GM23338 (cell line): Measurements from ENCODE around the gene PRR14L. TPM values are rescaled to one million over a fixed set of nuclear protein-coding genes. Genes with fewer than 3 reads are reported as not detected.

Experiments
- ATAC-seq: fragments of 200-7000 bp; cut with Tn5 transposase; 3 replicates; pipeline ENCODE4 v1.9.1; 2020
- DNase-seq: peaks from one replicate; pipeline ENCODE4 v3.0.0-alpha.2; 2015; ENCODE audit warnings: low spot score
- H2AFZ ChIP-seq: fragments of 200-600 bp; sonication (generic); 2 replicates; pipeline ENCODE4 v1.8.0; 2016; ENCODE audit warnings: antibody characterized with exemption, mild to moderate bottlenecking, moderate library complexity
- H3F3A ChIP-seq: fragments of 200-600 bp; sonication (generic); replicated peaks from 2 replicates; pipeline ENCODE4 v1.8.0; 2017; ENCODE audit warnings: antibody characterized with exemption, mixed run types, low read depth
- H3K27ac ChIP-seq: fragments of 200-600 bp; sonication (generic); 2 replicates; pipeline ENCODE4 v1.6.1; 2016; ENCODE audit warnings: low read depth
- H3K27me3 ChIP-seq: fragments of 200-600 bp; sonication (generic); 2 replicates; pipeline ENCODE4 v1.8.0; 2016; ENCODE audit warnings: mild to moderate bottlenecking, mixed run types, moderate library complexity; ENCODE audit not compliant: insufficient read depth
- H3K36me3 ChIP-seq: fragments of 200-600 bp; sonication (generic); 2 replicates; pipeline ENCODE4 v1.8.0; 2016; ENCODE audit warnings: mild to moderate bottlenecking; ENCODE audit not compliant: insufficient read depth
- H3K4me1 ChIP-seq: fragments of 200-600 bp; sonication (generic); 2 replicates; pipeline ENCODE4 v1.8.0; 2016; ENCODE audit warnings: mild to moderate bottlenecking, moderate library complexity; ENCODE audit not compliant: insufficient read depth
- H3K4me2 ChIP-seq: fragments of 200-600 bp; sonication (generic); 2 replicates; pipeline ENCODE4 v1.7.1; 2017; ENCODE audit warnings: mixed run types
- H3K4me3 ChIP-seq: fragments of 200-600 bp; sonication (generic); 2 replicates; pipeline ENCODE4 v1.6.1; 2016; ENCODE audit warnings: mixed run types
- H3K79me2 ChIP-seq: fragments of 200-600 bp; sonication (generic); replicated peaks from 2 replicates; pipeline ENCODE4 v1.8.0; 2017; ENCODE audit warnings: mild to moderate bottlenecking; ENCODE audit not compliant: insufficient read depth
- H3K9me2 ChIP-seq: fragments of 200-600 bp; sonication (generic); 2 replicates; pipeline ENCODE4 v1.8.0; 2017; ENCODE audit not compliant: insufficient read depth
- H4K20me1 ChIP-seq: fragments of 200-600 bp; sonication (generic); replicated peaks from 2 replicates; pipeline ENCODE4 v1.8.0; 2017; ENCODE audit warnings: mild to moderate bottlenecking; ENCODE audit not compliant: insufficient read depth
- H3K27ac Mint-ChIP-seq: 2 replicates; pipeline ENCODE4 v1.8.0; 2020; ENCODE audit warnings: inconsistent platforms, mild to moderate bottlenecking, moderate library complexity, mixed read lengths
- H3K27me3 Mint-ChIP-seq: 3 replicates; pipeline ENCODE4 v1.8.0; 2022; ENCODE audit warnings: low read depth, mild to moderate bottlenecking, moderate library complexity, mixed read lengths, inconsistent platforms; ENCODE audit not compliant: insufficient read depth, poor library complexity
- H3K36me3 Mint-ChIP-seq: 3 replicates; pipeline ENCODE4 v1.8.0; 2021; ENCODE audit warnings: low read depth, mild to moderate bottlenecking, inconsistent platforms, moderate library complexity, mixed read lengths
- H3K4me1 Mint-ChIP-seq: 3 replicates; pipeline ENCODE4 v1.8.0; 2020; ENCODE audit warnings: mild to moderate bottlenecking, inconsistent platforms, mixed read lengths
- H3K4me3 Mint-ChIP-seq: 3 replicates; pipeline ENCODE4 v1.8.0; 2021; ENCODE audit warnings: moderate library complexity, mild to moderate bottlenecking, inconsistent platforms, mixed read lengths
- H3K9me3 Mint-ChIP-seq: 3 replicates; pipeline ENCODE4 v1.8.0; 2020; ENCODE audit warnings: moderate library complexity, mild to moderate bottlenecking, inconsistent platforms, mixed read lengths
- CREB1 ChIP-seq: fragments of 250-450 bp; sonication (Bioruptor Pico); IDR thresholded peaks from 2 replicates; pipeline ENCODE4 v1.5.0; 2020; ENCODE audit warnings: low read depth, mild to moderate bottlenecking, moderate library complexity
- CTCF ChIP-seq, 2 experiments: fragments of 200-600 bp in 1 of 2; sonication (generic) in 1 of 2; conservative IDR thresholded peaks; 2 replicates each; pipeline versions ENCODE4 v1.5.1 to v1.6.1; 2016 to 2017; ENCODE audit warnings: antibody characterized with exemption in 2 of 2, low read depth in 2 of 2, mild to moderate bottlenecking in 2 of 2, moderate library complexity in 1 of 2
- ETS1 ChIP-seq: IDR thresholded peaks from 2 replicates; pipeline ENCODE4 v1.6.1; 2016; ENCODE audit warnings: antibody characterized with exemption
- EZH2 ChIP-seq: fragments of 200-600 bp; sonication (generic); IDR thresholded peaks from one replicate; pipeline ENCODE4 v1.8.0; 2017; ENCODE audit warnings: antibody characterized with exemption, mild to moderate bottlenecking, low read depth; ENCODE audit not compliant: unreplicated experiment
- EZH2phosphoT487 ChIP-seq: fragments of 200-600 bp; sonication (generic); IDR thresholded peaks from one replicate; pipeline ENCODE4 v1.8.1; 2018; ENCODE audit warnings: antibody characterized with exemption; ENCODE audit not compliant: unreplicated experiment
- JUNB ChIP-seq: IDR thresholded peaks from one replicate; pipeline ENCODE4 v1.6.1; 2016; ENCODE audit warnings: antibody characterized with exemption; ENCODE audit not compliant: unreplicated experiment
- NANOG ChIP-seq: IDR thresholded peaks from 2 replicates; pipeline ENCODE4 v1.6.1; 2016; ENCODE audit warnings: antibody characterized with exemption, borderline replicate concordance
- POLR2AphosphoS5 ChIP-seq: IDR thresholded peaks from 2 replicates; pipeline ENCODE4 v1.6.1; 2016; ENCODE audit warnings: antibody characterized with exemption, low read depth
- REST ChIP-seq: IDR thresholded peaks from one replicate; pipeline ENCODE4 v1.6.1; 2018; ENCODE audit warnings: antibody characterized with exemption; ENCODE audit not compliant: unreplicated experiment
- STAT1 ChIP-seq: IDR thresholded peaks from one replicate; pipeline ENCODE4 v1.6.1; 2016; ENCODE audit warnings: antibody characterized with exemption; ENCODE audit not compliant: unreplicated experiment
- ZNF114 ChIP-seq: fragments of 250-450 bp; sonication (Bioruptor Pico); IDR thresholded peaks from 2 replicates; pipeline ENCODE4 v1.5.0; 2020; ENCODE audit warnings: mild to moderate bottlenecking, moderate library complexity
- ZNF331 ChIP-seq: fragments of 250-450 bp; sonication (Bioruptor Pico); IDR thresholded peaks from 2 replicates; pipeline ENCODE4 v1.5.0; 2020; ENCODE audit warnings: low read depth, mild to moderate bottlenecking, moderate library complexity
- ZNF462 ChIP-seq: fragments of 250-450 bp; sonication (Bioruptor Pico); IDR thresholded peaks from 2 replicates; pipeline ENCODE4 v1.5.0; 2020; ENCODE audit warnings: mild to moderate bottlenecking, moderate library complexity
- long read RNA-seq: library from polyadenylated mRNA; unstranded; transcript quantifications from one replicate; pipeline ENCODE4 v2.0.0, GENCODE V29; 2020; ENCODE audit not compliant: unreplicated experiment
- polyA plus RNA-seq: library from polyadenylated mRNA; unstranded; fragments of >200 nt; fragmentation: Nextera tagmentation; extraction: Ambion mirVana; gene quantifications from 2 replicates; pipeline ENCODE4 v1.2.1, GENCODE V29; 2016
- total RNA-seq: library from RNA; depleted of rRNA; stranded (reverse); fragments of >200 nt; shearing (Covaris generic); gene quantifications from 2 replicates; pipeline ENCODE4 v1.2.3, GENCODE V29; 2014; rRNA removed

Gene PRR14L
- total RNA-seq: 43.4 and 54.0 TPM in 2 replicates
- polyA plus RNA-seq: 44.3 and 46.3 TPM in 2 replicates
- long read RNA-seq, partial matches to known transcripts: 13 of 19 reads
- long read RNA-seq, other reads (novel, unspliced or antisense): 5 of 19 reads

GRCh38 chr22:31749636-31750364 is at the start of gene PRR14L:
TSS of gene PRR14L (minus strand) at chr22:31750132. CDS start at chr22:31738860, 11,272 bp downstream.
- H3K27me3 ChIP-seq: no peaks in the 10 kb centered on the region
- H3K79me2 ChIP-seq: peaks cover 55% of the 10 kb centered on the region
- Mint-ChIP-seq H3K27me3 (peaks cover 6% of the 10 kb centered on the region), H3K27ac (peak within 1 kb of the TSS; percentile 97), H3K9me3 (no peaks in the 10 kb centered on the region), H3K36me3 (peaks cover 16% of the 10 kb centered on the region), H3K4me3 (peak within 1 kb of the TSS; percentile 88), H3K4me1 (peaks cover 36% of the 10 kb centered on the region)
- H3K9me2 ChIP-seq: no peaks in the 10 kb centered on the region
- peaks cover 23% of the 10 kb centered on the region for H3F3A ChIP-seq
- H3K27ac ChIP-seq: peak within 1 kb of the TSS; percentile 98
- H2AFZ ChIP-seq: peak within 1 kb of the TSS; percentile 72; the same call in 1 of the 2 replicates
- peaks cover 7% of the 10 kb centered on the region; the same call in 1 of the 2 replicates for H4K20me1 ChIP-seq
- no peak for TF ChIP-seq EZH2
- TF ChIP-seq ZNF462 (CRISPR knock-in tag): no peak
- no peak for TF ChIP-seq ZNF114 (CRISPR knock-in tag)
- no peak for TF ChIP-seq EZH2phosphoT487
- TF ChIP-seq ZNF331 (CRISPR knock-in tag): no peak
- TF ChIP-seq POLR2AphosphoS5: peak; percentile 90
- TF ChIP-seq CTCF (conservative IDR thresholded peaks at IDR 0.05; ENCODE audit: low read depth in 2 of 2): peak in 1 of 2 experiments; percentile 29; a peak in 2 of 4 replicates
- peak; percentile 80 for TF ChIP-seq ETS1
- TF ChIP-seq CREB1: peak; percentile 60; the same call in 1 of the 2 replicates
- no peak for TF ChIP-seq JUNB
- no peak for TF ChIP-seq NANOG
- no peak for TF ChIP-seq STAT1
- TF ChIP-seq REST: peak; percentile 2
- peak within 1 kb of the TSS; percentile 99 for H3K4me2 ChIP-seq
- H3K4me1 ChIP-seq: peaks cover 38% of the 10 kb centered on the region
- no peaks in the 10 kb centered on the region for H3K36me3 ChIP-seq
- ATAC-seq (peak; percentile 72), DNase-seq (peak; percentile 99)
- H3K4me3 ChIP-seq: peak within 1 kb of the TSS; percentile 95
